KMS-11 (cell line): ENCODE results near the gene ENTPD5.
"Not testable (repeated sequence)": the region's sequence is repeated elsewhere in the genome, so short reads cannot be mapped to it uniquely, and the experiment has no call there.

ENCODE experiments used
- H2AFZ ChIP-seq: fragments of 200-600 bp; sonication (generic); 2 replicates; pipeline ENCODE4 v1.6.1; 2016; ENCODE audit warnings: antibody characterized with exemption, mixed run types, low read depth
- H3K27ac ChIP-seq: fragments of 200-600 bp; sonication (generic); 2 replicates; pipeline ENCODE4 v1.6.1; 2016; ENCODE audit warnings: mild to moderate bottlenecking, mixed run types
- H3K27me3 ChIP-seq: fragments of 200-600 bp; sonication (generic); 2 replicates; pipeline ENCODE4 v1.6.1; 2017; ENCODE audit warnings: mild to moderate bottlenecking, low read depth, mixed run types, moderate library complexity; ENCODE audit not compliant: insufficient read depth
- H3K36me3 ChIP-seq: fragments of 200-600 bp; sonication (generic); 2 replicates; pipeline ENCODE4 v1.6.1; 2017; ENCODE audit warnings: mild to moderate bottlenecking, mixed run types; ENCODE audit not compliant: insufficient read depth
- H3K4me1 ChIP-seq: fragments of 200-600 bp; sonication (generic); 2 replicates; pipeline ENCODE4 v1.6.1; 2016; ENCODE audit warnings: mild to moderate bottlenecking, low read depth, mixed run types; ENCODE audit not compliant: poor library complexity, severe bottlenecking
- H3K4me2 ChIP-seq: fragments of 200-600 bp; sonication (generic); 2 replicates; pipeline ENCODE4 v1.7.0; 2016; ENCODE audit warnings: mild to moderate bottlenecking, mixed run types
- H3K4me3 ChIP-seq: fragments of 200-600 bp; sonication (generic); IDR thresholded peaks from 2 replicates; pipeline ENCODE4 v1.6.1; 2017; ENCODE audit warnings: low read depth, low read length, mixed read lengths; ENCODE audit not compliant: insufficient read depth
- H3K79me2 ChIP-seq: fragments of 200-600 bp; sonication (generic); 2 replicates; pipeline ENCODE4 v1.6.1; 2016; ENCODE audit warnings: low read depth, mixed run types; ENCODE audit not compliant: insufficient read depth
- H3K9ac ChIP-seq: fragments of 200-600 bp; sonication (generic); 2 replicates; pipeline ENCODE4 v1.6.1; 2016; ENCODE audit warnings: mild to moderate bottlenecking, mixed run types
- H4K20me1 ChIP-seq: fragments of 200-600 bp; sonication (generic); 2 replicates; pipeline ENCODE4 v1.6.1; 2016; ENCODE audit warnings: mild to moderate bottlenecking, mixed run types; ENCODE audit not compliant: insufficient read depth
- TF ChIP-seq, protein P1 (sequence below): fragments of 200-600 bp; sonication (generic); conservative IDR thresholded peaks from 2 replicates; pipeline ENCODE4 v1.6.1; 2017; ENCODE audit warnings: low read depth, mild to moderate bottlenecking, antibody characterized with exemption, low read length, moderate library complexity, mixed read lengths

The ENTPD5 gene

DNA sequence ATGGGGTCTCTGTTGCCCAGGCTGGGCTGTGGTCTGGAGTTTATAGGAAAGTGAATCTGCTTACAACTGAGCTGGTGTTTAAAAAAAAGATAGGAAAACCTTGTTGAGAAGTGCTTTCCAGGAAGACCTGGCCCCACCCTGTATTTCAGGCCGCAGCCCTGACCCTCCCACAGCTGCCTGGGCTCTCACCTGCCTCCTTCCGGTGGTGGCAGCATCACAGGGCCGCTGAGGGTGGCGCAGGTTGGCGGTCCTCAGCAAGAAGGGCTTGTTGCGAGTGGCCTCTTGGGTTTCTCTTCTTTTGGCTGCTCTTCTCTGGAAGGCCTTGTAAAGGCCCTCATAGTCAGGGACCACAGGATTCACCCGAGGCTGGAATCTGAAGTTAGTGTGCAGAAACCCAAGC is 76.9 kb downstream of the ENTPD5 start:
- H3K4me3 ChIP-seq: no peak overlapping the region

DNA sequence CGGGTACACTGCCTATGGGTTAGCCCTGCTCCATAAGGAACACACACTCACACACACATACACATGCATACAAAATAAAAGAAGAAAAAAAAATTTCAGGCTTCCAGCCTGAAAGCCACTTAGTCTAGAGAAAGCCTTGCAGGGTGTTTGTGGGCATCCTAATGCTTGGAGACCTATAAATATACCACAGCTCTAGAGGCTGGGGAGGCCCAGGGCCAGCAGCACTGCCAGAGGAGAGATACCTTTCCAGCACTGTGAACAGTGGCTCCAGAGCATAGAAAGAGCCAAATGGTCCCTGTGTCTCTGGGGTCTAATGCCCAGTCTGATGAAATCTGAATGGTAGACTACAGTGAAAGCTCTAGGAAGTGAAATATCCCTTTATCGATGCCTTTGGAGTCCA is 82.1 kb downstream of the ENTPD5 start:
- H3K27me3 ChIP-seq: no peaks in the 10 kb centered on the region
- H2AFZ ChIP-seq: no peak overlapping the region
- no peaks in the 10 kb centered on the region for H3K4me1 ChIP-seq
- H4K20me1 ChIP-seq: no peaks in the 10 kb centered on the region
- H3K9ac ChIP-seq: no peak overlapping the region
- H3K4me2 ChIP-seq: no peak overlapping the region
- H3K36me3 ChIP-seq: no peaks in the 10 kb centered on the region
- TF ChIP-seq, protein P1, sequence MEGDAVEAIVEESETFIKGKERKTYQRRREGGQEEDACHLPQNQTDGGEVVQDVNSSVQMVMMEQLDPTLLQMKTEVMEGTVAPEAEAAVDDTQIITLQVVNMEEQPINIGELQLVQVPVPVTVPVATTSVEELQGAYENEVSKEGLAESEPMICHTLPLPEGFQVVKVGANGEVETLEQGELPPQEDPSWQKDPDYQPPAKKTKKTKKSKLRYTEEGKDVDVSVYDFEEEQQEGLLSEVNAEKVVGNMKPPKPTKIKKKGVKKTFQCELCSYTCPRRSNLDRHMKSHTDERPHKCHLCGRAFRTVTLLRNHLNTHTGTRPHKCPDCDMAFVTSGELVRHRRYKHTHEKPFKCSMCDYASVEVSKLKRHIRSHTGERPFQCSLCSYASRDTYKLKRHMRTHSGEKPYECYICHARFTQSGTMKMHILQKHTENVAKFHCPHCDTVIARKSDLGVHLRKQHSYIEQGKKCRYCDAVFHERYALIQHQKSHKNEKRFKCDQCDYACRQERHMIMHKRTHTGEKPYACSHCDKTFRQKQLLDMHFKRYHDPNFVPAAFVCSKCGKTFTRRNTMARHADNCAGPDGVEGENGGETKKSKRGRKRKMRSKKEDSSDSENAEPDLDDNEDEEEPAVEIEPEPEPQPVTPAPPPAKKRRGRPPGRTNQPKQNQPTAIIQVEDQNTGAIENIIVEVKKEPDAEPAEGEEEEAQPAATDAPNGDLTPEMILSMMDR: no peak
- H3K79me2 ChIP-seq: no peaks in the 10 kb centered on the region
- no peak overlapping the region for H3K4me3 ChIP-seq
- H3K27ac ChIP-seq: no peak overlapping the region

More for the DNA sequence above, 76.9 kb downstream of the ENTPD5 start:
- H3K9ac ChIP-seq: no peak overlapping the region
- no peak overlapping the region for H3K27ac ChIP-seq
- H3K4me1 ChIP-seq: no peaks in the 10 kb centered on the region
- H3K27me3 ChIP-seq: no peaks in the 10 kb centered on the region
- no peaks in the 10 kb centered on the region for H4K20me1 ChIP-seq
- no peak overlapping the region for H3K4me2 ChIP-seq
- H3K36me3 ChIP-seq: no peaks in the 10 kb centered on the region
- TF ChIP-seq, protein P1: no peak
- no peak overlapping the region for H2AFZ ChIP-seq
- no peaks in the 10 kb centered on the region for H3K79me2 ChIP-seq

DNA sequence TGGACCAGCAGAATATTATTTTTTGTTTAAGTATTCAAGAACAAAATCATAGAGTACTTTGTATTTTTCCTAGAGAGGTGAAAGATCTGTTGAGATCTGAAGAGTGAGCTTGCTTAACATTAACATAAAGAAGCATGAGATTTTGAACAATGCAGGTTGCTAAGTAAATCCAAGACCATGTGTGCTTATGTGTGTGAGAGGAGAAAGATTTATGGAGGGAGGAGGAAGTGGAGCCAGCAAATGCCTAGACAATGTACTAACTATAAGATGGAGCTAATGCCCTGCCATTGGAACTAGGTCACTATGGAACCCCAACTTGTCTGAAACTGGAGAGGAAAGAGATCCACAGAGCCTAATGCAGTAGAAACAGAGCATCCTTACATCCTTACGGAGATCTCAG is 82.5 kb downstream of the ENTPD5 start:
- H3K4me3 ChIP-seq: no peak overlapping the region
- H4K20me1 ChIP-seq: no peaks in the 10 kb centered on the region
- H3K4me1 ChIP-seq: no peaks in the 10 kb centered on the region
- TF ChIP-seq, protein P1: no peak
- H3K27ac ChIP-seq: no peak overlapping the region
- no peak overlapping the region for H3K4me2 ChIP-seq
- no peaks in the 10 kb centered on the region for H3K79me2 ChIP-seq
- H3K9ac ChIP-seq: no peak overlapping the region
- H3K36me3 ChIP-seq: no peaks in the 10 kb centered on the region
- no peaks in the 10 kb centered on the region for H3K27me3 ChIP-seq
- no peak overlapping the region for H2AFZ ChIP-seq

DNA sequence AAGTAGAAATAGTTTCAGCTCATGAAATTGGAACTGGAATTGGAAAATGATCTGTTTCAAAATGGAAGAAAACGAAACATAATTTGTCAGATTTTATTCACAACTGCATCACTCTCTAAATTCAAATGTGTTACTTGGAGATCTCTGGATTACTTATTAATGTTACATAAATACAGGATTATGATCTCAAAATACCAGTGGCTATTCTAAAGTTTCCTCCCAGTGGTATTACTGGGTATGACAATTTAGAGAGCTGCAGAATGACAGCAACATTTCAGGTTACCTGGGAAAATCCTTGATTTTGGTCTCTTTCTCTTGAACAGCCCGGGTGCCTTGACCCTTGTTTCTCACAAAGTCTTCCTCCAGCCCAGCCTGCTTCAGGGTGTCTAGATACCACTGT is 83.4 kb downstream of the ENTPD5 start:
- no peak overlapping the region for H3K9ac ChIP-seq
- no peaks in the 10 kb centered on the region for H4K20me1 ChIP-seq
- no peak overlapping the region for H3K4me2 ChIP-seq
- no peaks in the 10 kb centered on the region for H3K4me1 ChIP-seq
- no peaks in the 10 kb centered on the region for H3K79me2 ChIP-seq
- TF ChIP-seq, protein P1: peak; percentile 25; the same call in 1 of the 2 replicates
- no peak overlapping the region for H3K4me3 ChIP-seq
- H3K27ac ChIP-seq: no peak overlapping the region
- no peak overlapping the region for H2AFZ ChIP-seq
- no peaks in the 10 kb centered on the region for H3K27me3 ChIP-seq
- H3K36me3 ChIP-seq: no peaks in the 10 kb centered on the region

DNA sequence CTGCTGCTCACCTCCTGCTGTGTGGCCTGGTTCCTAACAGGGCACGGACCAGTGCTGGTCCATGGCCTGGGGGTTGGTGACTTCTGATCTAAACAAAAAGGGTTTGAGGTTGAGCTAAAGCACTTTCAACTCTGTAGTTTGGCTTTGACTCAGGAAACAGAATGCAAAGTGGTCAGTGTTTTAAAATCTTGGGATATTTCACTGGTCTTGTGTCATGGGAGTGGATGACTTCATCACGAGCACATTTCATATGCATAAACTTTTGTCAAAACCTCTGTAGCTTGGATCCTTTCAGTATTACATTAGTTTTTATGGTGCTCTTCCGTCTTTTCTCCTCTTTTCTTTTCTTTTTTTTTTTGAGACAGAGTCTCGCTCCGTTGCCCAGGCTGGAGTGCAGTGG is 94.8 kb downstream of the ENTPD5 start:
- Histone ChIP-seq H3K4me2 (no peak overlapping the region), H3K36me3 (no peaks in the 10 kb centered on the region), H2AFZ (no peak overlapping the region), H3K27me3 (no peaks in the 10 kb centered on the region), H3K4me1 (no peaks in the 10 kb centered on the region), H4K20me1 (no peaks in the 10 kb centered on the region), H3K27ac (no peak overlapping the region), H3K79me2 (no peaks in the 10 kb centered on the region), H3K9ac (no peak overlapping the region), H3K4me3 (no peak overlapping the region)
- TF ChIP-seq, protein P1: no peak

DNA sequence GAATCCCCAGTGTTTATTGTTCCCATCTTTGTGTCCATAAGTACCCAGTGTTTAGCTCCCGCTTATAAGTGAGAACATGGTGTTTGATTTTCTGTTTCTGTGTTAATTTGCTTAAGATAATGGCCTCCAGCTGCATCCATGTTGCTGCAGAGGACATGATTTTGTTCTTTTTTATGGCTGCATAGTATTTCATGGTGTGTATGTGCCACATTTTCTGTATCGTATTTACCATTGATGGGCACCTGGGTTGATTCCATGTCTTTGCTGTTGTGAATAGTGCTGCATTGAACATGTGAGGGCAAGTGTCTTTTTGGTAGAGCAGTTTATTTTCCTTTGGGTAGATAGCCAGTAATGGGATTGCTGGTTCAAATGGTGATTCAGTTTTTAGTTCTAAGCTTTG is 99.6 kb downstream of the ENTPD5 start:
- H3K27ac ChIP-seq, H3K36me3 ChIP-seq, H3K9ac ChIP-seq, H4K20me1 ChIP-seq, H3K27me3 ChIP-seq, H3K4me1 ChIP-seq, H3K79me2 ChIP-seq, H2AFZ ChIP-seq, H3K4me2 ChIP-seq, H3K4me3 ChIP-seq: not testable (repeated sequence)
